A673 (cell line): Measurements from ENCODE around the gene HDAC10. TPM values are rescaled to one million over a fixed set of nuclear protein-coding genes. Genes with fewer than 3 reads are reported as not detected.

ENCODE experiments used
- BruUV-seq: library from RNA; stranded (reverse); fragments of 400-500 nt; replicated peaks from 2 replicates; lab custom pipeline; 2021; lab: Mats Ljungman, UMichigan
- CTCF ChIA-PET: fragments of 300-600 bp; sonication (Branson Sonifier 250); formaldehyde crosslinking; loops from one replicate; lab custom pipeline; 2022; ENCODE audit warnings: antibody characterized with exemption; lab: Charles Lee
- POLR2A ChIA-PET: fragments of 300-600 bp; sonication (Branson Sonifier 250); formaldehyde crosslinking; loops from one replicate; lab custom pipeline; 2022; ENCODE audit warnings: antibody characterized with exemption; ENCODE audit not compliant: low non-redundant PET; lab: Charles Lee
- DNase-seq: peaks from one replicate; pipeline ENCODE4 v3.0.0-alpha.2; 2015; ENCODE audit warnings: low spot score
- H3K27ac ChIP-seq: fragments of 200-600 bp; sonication (generic); 2 replicates; pipeline ENCODE4 v1.5.1; 2016; ENCODE audit warnings: mixed run types, low read depth, mild to moderate bottlenecking, mixed read lengths, antibody characterized with exemption, low read length; ENCODE audit not compliant: poor library complexity, severe bottlenecking
- H3K27me3 ChIP-seq: fragments of 200-600 bp; sonication (generic); replicated peaks from 2 replicates; pipeline ENCODE4 v1.6.1; 2017; ENCODE audit warnings: mixed run types, low read depth, mild to moderate bottlenecking, mixed read lengths, antibody characterized with exemption, low read length; ENCODE audit not compliant: insufficient read depth, poor library complexity
- H3K36me3 ChIP-seq: fragments of 200-600 bp; sonication (generic); 2 replicates; pipeline ENCODE4 v1.6.1; 2016; ENCODE audit warnings: mixed run types, mild to moderate bottlenecking, mixed read lengths, antibody characterized with exemption, low read length; ENCODE audit not compliant: insufficient read depth, poor library complexity, severe bottlenecking
- H3K4me1 ChIP-seq: fragments of 200-600 bp; sonication (generic); 2 replicates; pipeline ENCODE4 v1.6.1; 2017; ENCODE audit warnings: mixed run types, mild to moderate bottlenecking, mixed read lengths, antibody characterized with exemption, low read length; ENCODE audit not compliant: insufficient read depth, poor library complexity, severe bottlenecking
- H3K4me3 ChIP-seq: fragments of 200-600 bp; sonication (generic); 2 replicates; pipeline ENCODE4 v1.5.1; 2016; ENCODE audit warnings: low read depth, mixed run types, mild to moderate bottlenecking, mixed read lengths, low read length; ENCODE audit not compliant: poor library complexity, severe bottlenecking
- H3K9me3 ChIP-seq: fragments of 200-600 bp; sonication (generic); 2 replicates; pipeline ENCODE4 v1.6.1; 2016; ENCODE audit warnings: mixed run types, low read depth, mild to moderate bottlenecking, mixed read lengths, antibody characterized with exemption, low read length; ENCODE audit not compliant: poor library complexity, severe bottlenecking
- CTCF ChIP-seq: fragments of 300-800, 200-600 bp; sonication (generic); conservative IDR thresholded peaks from 2 replicates; pipeline ENCODE4 v1.5.1; 2017; ENCODE audit warnings: low read depth, mild to moderate bottlenecking, antibody characterized with exemption, low read length, moderate library complexity, mixed read lengths
- EZH2 ChIP-seq: fragments of 200-600 bp; sonication (generic); IDR thresholded peaks from 2 replicates; pipeline ENCODE4 v1.6.1; 2017; ENCODE audit warnings: borderline replicate concordance, low read depth, mild to moderate bottlenecking, mixed read lengths, antibody characterized with exemption, low read length; ENCODE audit not compliant: poor library complexity, severe bottlenecking
- intact Hi-C: fragments of 100-400 bp; cut with micrococcal nuclease; formaldehyde crosslinking; loops from one replicate; pipeline ENCODE4 v1.10.0; 2022; ENCODE audit not compliant: unreplicated experiment
- total RNA-seq: library from RNA; stranded (reverse); gene quantifications from 2 replicates; pipeline ENCODE4 v1.2.3, GENCODE V29; 2021

HDAC10 gene
- total RNA-seq, 1 experiment from 2014 or later: 38.6 TPM

- TF ChIP-seq CTCF (no peak), EZH2 (no peak)
- Histone ChIP-seq H3K4me3 (no peak overlapping the region), H3K36me3 (peaks cover 3% of the 10 kb centered on the region), H3K9me3 (no peaks in the 10 kb centered on the region), H3K27ac (no peak overlapping the region), H3K4me1 (peaks cover 7% of the 10 kb centered on the region), H3K27me3 (no peaks in the 10 kb centered on the region)
- no TSS peak for BruUV-seq
- no peak for DNase-seq
- ChIA-PET CTCF (no interaction called here), POLR2A (no interaction called here)
- intact Hi-C loops: no loop called here
These were observed 2.9 kb upstream of the HDAC10 start for GRCh38 chr22:50253941-50254340.

GRCh38 chr22:50253046-50253915 is 2.2 kb upstream of the HDAC10 start:
- ChIA-PET CTCF (interaction anchor here (0.6 to 0.7 kb wide), 5 partner anchors 10 to 272 kb away, joined by 3 to 8 read pairs (median 3); partner anchors contain the start of gene SCO2), POLR2A (interaction anchor here (0.6 kb wide), 1 partner anchor 68 kb away, joined by 3 read pairs; no protein-coding TSS in a partner anchor)
- no peak overlapping the region for H3K4me3 ChIP-seq
- BruUV-seq: no TSS peak
- intact Hi-C loops: no loop called here
- no peaks in the 10 kb centered on the region for H3K9me3 ChIP-seq
- peaks cover 3% of the 10 kb centered on the region for H3K36me3 ChIP-seq
- TF ChIP-seq CTCF (no peak), EZH2 (no peak)
- no peak overlapping the region for H3K27ac ChIP-seq
- H3K4me1 ChIP-seq: peaks cover 7% of the 10 kb centered on the region
- no peak for DNase-seq
- no peaks in the 10 kb centered on the region for H3K27me3 ChIP-seq

GRCh38 chr22:50252082-50253045 is 1.3 kb upstream of the HDAC10 start:
- H3K36me3 ChIP-seq: peaks cover 7% of the 10 kb centered on the region
- no TSS peak for BruUV-seq
- POLR2A ChIA-PET: interaction anchor here (0.6 to 0.7 kb wide), 2 partner anchors 69 to 368 kb away, joined by 3 read pairs; no protein-coding TSS in a partner anchor
- peak overlapping the region; percentile 44 for H3K27ac ChIP-seq
- no peaks in the 10 kb centered on the region for H3K9me3 ChIP-seq
- no peaks in the 10 kb centered on the region for H3K27me3 ChIP-seq
- H3K4me3 ChIP-seq: peak overlapping the region; percentile 78
- peak; percentile 78 for DNase-seq
- intact Hi-C loops: no loop called here
- H3K4me1 ChIP-seq: peaks cover 7% of the 10 kb centered on the region
- CTCF ChIA-PET: interaction anchor here (0.6 to 1.0 kb wide), 6 partner anchors 9 to 273 kb away, joined by 3 to 8 read pairs (median 3); partner anchors contain the start of gene SCO2
- TF ChIP-seq CTCF: peak; percentile 77
- TF ChIP-seq EZH2: no peak
